Measurements from ENCODE around the gene NPFF. TPM values are rescaled to one million over a fixed set of nuclear protein-coding genes. Genes with fewer than 3 reads are reported as not detected.
"Not testable (repeated sequence)": the region's sequence is repeated elsewhere in the genome, so short reads cannot be mapped to it uniquely, and the experiment has no call there.

The NPFF gene, protein sequence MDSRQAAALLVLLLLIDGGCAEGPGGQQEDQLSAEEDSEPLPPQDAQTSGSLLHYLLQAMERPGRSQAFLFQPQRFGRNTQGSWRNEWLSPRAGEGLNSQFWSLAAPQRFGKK
- not detected in 2 replicates for total RNA-seq
- long read RNA-seq: 0 reads

DNA sequence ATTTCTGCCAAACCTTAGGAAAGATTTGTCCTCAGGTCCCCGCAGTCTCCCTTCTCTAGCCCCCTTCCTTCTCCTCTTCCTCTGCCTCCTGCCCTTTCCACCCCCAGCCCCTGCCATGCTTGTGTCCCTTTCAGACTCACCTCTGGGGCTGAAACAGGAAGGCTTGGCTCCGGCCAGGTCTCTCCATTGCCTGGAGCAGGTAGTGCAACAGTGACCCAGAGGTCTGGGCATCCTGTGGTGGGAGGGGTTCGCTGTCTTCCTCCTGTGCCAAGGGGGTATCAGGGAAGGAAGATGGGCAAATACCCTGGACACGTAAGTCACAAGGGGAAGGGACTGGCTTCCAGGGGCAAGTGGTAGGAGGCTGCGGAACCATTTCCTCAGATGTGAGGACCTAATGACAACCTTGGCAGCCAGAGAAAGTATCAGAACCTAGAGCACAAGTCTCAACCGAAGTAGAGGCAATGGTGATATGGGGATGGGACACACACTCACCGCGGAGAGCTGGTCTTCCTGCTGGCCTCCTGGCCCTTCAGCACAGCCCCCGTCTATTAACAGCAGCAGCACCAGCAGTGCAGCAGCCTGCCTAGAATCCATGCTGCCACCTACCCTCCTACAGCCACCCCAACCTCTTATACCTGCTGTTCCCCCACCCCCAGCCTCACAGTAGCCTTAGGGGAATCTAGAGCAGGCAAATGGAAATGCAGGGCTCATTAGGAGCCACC is at the start of gene NPFF:
Gene NPFF, minus strand, starts transcription at position 604 of the 722 bp plus-strand sequence. Its CDS starts 10 bp downstream, at position 594.
- Mint-ChIP-seq H3K4me3 (ENCODE audit: unreplicated experiment) (no peak within 1 kb of the TSS), H3K36me3 (ENCODE audit: unreplicated experiment) (peaks cover 23% of the 10 kb centered on the region), H3K27ac (ENCODE audit: unreplicated experiment) (peak within 1 kb of the TSS; percentile 10), H3K27me3 (ENCODE audit: unreplicated experiment) (no peaks in the 10 kb centered on the region), H3K9me3 (ENCODE audit: unreplicated experiment) (no peaks in the 10 kb centered on the region), H3K4me1 (ENCODE audit: unreplicated experiment) (peaks cover 28% of the 10 kb centered on the region)
- TF ChIP-seq, protein P1, sequence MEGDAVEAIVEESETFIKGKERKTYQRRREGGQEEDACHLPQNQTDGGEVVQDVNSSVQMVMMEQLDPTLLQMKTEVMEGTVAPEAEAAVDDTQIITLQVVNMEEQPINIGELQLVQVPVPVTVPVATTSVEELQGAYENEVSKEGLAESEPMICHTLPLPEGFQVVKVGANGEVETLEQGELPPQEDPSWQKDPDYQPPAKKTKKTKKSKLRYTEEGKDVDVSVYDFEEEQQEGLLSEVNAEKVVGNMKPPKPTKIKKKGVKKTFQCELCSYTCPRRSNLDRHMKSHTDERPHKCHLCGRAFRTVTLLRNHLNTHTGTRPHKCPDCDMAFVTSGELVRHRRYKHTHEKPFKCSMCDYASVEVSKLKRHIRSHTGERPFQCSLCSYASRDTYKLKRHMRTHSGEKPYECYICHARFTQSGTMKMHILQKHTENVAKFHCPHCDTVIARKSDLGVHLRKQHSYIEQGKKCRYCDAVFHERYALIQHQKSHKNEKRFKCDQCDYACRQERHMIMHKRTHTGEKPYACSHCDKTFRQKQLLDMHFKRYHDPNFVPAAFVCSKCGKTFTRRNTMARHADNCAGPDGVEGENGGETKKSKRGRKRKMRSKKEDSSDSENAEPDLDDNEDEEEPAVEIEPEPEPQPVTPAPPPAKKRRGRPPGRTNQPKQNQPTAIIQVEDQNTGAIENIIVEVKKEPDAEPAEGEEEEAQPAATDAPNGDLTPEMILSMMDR (IDR thresholded peaks at IDR 0.05): no peak
- DNase-seq (ENCODE audit: extremely low spot score, unreplicated experiment): no peak

DNA sequence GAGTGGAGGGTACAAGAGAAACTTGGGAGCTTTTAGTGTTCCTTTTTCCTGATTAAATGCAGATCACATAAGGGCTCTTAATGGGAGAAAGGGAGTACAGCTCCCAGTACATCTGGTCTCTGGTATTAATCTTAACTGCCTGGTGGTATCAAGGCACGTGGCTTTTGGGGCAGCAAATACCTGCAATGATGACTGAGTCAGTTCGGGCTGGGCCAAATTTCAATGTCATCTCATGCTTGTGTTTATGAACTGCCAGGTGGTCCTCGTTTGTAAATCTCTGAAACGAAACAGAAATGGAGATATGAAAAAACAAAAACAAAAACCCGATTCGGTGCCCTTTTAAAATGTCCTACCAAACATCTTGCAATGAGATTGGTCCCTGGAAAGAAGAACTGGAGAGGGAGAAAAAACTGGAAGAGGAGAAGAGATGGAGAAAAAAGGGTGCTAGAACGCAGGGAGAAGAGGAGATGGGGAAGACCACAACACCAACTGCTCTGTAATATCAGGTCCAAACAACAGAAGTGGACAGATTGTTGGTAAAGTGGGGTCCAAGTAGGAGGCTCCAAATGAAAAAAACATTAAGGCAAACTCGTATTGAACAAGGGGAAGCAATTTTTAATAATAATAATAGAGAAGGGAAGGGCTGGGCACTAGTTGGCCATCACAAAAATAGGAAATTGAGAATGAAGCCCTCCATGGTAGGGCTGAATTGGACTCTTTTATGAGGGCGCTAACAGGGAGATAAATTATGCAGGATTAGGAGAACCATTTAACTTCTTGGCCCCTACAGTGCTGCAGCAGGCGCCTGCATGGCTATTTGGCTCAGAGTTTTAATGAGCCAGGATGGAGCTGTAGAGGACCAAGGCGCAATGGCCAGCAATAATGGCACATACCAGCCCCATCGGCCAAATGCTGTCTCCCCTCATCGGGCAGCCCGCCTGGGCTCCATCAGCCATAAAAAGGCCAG is 45.4 kb upstream of the NPFF start:
- Mint-ChIP-seq H3K9me3 (ENCODE audit: unreplicated experiment) (no peaks in the 10 kb centered on the region), H3K4me1 (ENCODE audit: unreplicated experiment) (peaks cover 17% of the 10 kb centered on the region), H3K36me3 (ENCODE audit: unreplicated experiment) (peaks cover 13% of the 10 kb centered on the region), H3K27ac (ENCODE audit: unreplicated experiment) (peak overlapping the region; percentile 31), H3K27me3 (ENCODE audit: unreplicated experiment) (no peaks in the 10 kb centered on the region), H3K4me3 (ENCODE audit: unreplicated experiment) (no peak overlapping the region)
- DNase-seq (ENCODE audit: extremely low spot score, unreplicated experiment): no peak
- TF ChIP-seq, protein P1 (IDR thresholded peaks at IDR 0.05): no peak

DNA sequence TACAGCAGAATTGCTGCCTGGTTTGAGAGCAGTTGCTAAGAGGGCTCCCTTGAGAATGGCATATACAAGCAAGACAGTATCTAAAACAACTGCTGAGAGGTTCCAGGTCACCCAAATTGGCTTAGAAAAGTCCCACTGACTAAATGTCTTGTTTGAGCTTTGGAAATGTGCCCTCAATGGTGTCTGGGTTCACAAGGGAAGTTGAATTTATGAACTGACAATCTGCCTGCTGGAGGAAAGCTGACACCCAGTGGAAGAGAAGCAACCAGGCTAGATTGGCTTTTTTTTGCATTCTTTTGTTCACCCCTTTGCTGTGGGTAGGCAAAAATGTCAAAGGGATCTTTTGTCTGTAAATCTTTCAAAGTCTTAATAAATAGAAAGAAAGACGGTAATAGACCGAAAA is 44.6 kb upstream of the NPFF start:
- DNase-seq (ENCODE audit: extremely low spot score, unreplicated experiment): no peak
- no peak overlapping the region for H3K4me3 Mint-ChIP-seq (ENCODE audit: unreplicated experiment)
- H3K4me1 Mint-ChIP-seq (ENCODE audit: unreplicated experiment): peaks cover 12% of the 10 kb centered on the region
- H3K36me3 Mint-ChIP-seq (ENCODE audit: unreplicated experiment): peaks cover 13% of the 10 kb centered on the region
- H3K27ac Mint-ChIP-seq (ENCODE audit: unreplicated experiment): peak overlapping the region; percentile 31
- TF ChIP-seq, protein P1 (IDR thresholded peaks at IDR 0.05): no peak
- no peaks in the 10 kb centered on the region for H3K27me3 Mint-ChIP-seq (ENCODE audit: unreplicated experiment)
- no peaks in the 10 kb centered on the region for H3K9me3 Mint-ChIP-seq (ENCODE audit: unreplicated experiment)

DNA sequence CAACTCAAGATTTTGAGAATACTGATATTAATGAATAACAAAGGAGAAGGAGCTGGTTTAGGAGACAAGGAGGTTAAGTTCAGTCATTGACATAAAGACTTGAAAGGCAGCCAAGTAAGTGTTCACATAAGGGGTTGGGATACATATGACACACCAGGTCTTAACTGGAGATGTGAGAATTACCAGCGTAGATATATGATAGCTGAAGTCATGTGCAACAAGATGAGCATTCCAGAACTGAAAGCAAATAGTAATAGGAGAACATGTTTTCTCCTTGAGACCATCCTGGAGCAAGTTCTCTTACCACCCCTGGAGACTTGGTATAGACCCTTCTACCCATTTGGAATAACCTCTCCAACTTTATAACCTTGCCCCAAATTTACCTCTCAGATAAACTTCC is 43.3 kb upstream of the NPFF start:
- peak overlapping the region; percentile 64 for H3K27ac Mint-ChIP-seq (ENCODE audit: unreplicated experiment)
- peaks cover 12% of the 10 kb centered on the region for H3K4me1 Mint-ChIP-seq (ENCODE audit: unreplicated experiment)
- DNase-seq (ENCODE audit: extremely low spot score, unreplicated experiment): no peak
- H3K36me3 Mint-ChIP-seq (ENCODE audit: unreplicated experiment): peaks cover 13% of the 10 kb centered on the region
- H3K4me3 Mint-ChIP-seq (ENCODE audit: unreplicated experiment): no peak overlapping the region
- TF ChIP-seq, protein P1 (IDR thresholded peaks at IDR 0.05): no peak
- no peaks in the 10 kb centered on the region for H3K9me3 Mint-ChIP-seq (ENCODE audit: unreplicated experiment)
- no peaks in the 10 kb centered on the region for H3K27me3 Mint-ChIP-seq (ENCODE audit: unreplicated experiment)

DNA sequence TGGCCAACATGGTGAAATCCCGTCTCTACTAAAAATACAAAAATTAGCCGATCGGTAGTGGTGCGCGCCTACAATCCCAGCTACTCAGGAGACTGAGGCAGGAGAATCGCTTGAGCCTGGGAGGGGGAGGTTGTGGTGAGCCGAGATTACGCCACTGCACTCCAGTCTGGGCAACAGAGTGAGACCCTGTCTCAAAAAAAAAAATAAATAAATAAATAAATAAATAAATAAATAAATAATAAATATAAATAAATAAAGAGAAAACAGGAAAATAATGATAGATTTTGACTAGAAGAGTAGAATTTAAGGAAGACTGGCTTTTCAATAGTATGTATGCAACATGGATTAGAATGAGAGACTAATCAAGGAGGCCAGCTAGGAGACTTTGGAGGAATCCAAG is 42.8 kb upstream of the NPFF start:
- Mint-ChIP-seq H3K4me1 (ENCODE audit: unreplicated experiment) (peaks cover 12% of the 10 kb centered on the region), H3K27ac (ENCODE audit: unreplicated experiment) (peak overlapping the region; percentile 64), H3K36me3 (ENCODE audit: unreplicated experiment) (peaks cover 13% of the 10 kb centered on the region)
- not testable (repeated sequence) for DNase-seq (ENCODE audit: extremely low spot score, unreplicated experiment); H3K27me3 Mint-ChIP-seq (ENCODE audit: unreplicated experiment); H3K9me3 Mint-ChIP-seq (ENCODE audit: unreplicated experiment); H3K4me3 Mint-ChIP-seq (ENCODE audit: unreplicated experiment)

DNA sequence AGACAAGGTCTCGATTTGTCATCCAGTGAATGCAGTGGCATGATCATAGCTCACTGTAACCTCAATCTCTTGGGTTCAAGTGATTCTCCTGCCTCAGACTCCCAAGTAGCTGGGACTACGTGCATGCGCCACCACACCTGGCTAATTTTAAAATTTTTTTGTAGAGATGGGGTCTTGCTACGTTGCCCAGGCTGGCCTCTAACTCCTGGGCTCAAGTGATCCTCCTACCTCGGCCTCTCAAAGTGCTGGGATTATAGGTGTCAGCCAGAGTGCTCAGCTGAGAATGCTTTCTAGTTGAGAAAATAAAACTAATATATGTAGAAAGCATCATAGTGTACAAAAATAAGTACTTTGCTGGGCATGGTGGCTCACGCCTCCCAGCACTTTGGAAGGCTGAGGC is 41.1 kb upstream of the NPFF start:
- H3K9me3 Mint-ChIP-seq (ENCODE audit: unreplicated experiment); H3K4me3 Mint-ChIP-seq (ENCODE audit: unreplicated experiment); DNase-seq (ENCODE audit: extremely low spot score, unreplicated experiment); H3K27ac Mint-ChIP-seq (ENCODE audit: unreplicated experiment); H3K27me3 Mint-ChIP-seq (ENCODE audit: unreplicated experiment): not testable (repeated sequence)
- Mint-ChIP-seq H3K4me1 (ENCODE audit: unreplicated experiment) (peaks cover 19% of the 10 kb centered on the region), H3K36me3 (ENCODE audit: unreplicated experiment) (peaks cover 10% of the 10 kb centered on the region)

All from osteocyte (in vitro differentiated cells).